SH-SY5Y (cell line): ENCODE results near the gene GLRX.

Source experiments
- GATA2 ChIP-seq: IDR thresholded peaks from 2 replicates; pipeline ENCODE4 v1.6.1; 2011; ENCODE audit warnings: mild to moderate bottlenecking, low read depth, low read length
- GATA3 ChIP-seq: IDR thresholded peaks from 2 replicates; pipeline ENCODE4 v1.6.1; 2011; ENCODE audit warnings: low read depth, mild to moderate bottlenecking, low read length, moderate library complexity

- TF ChIP-seq GATA2, result no peak
- TF ChIP-seq GATA3, result no peak
Measured at GRCh38 chr5:95823738-95824609, 1.4 kb upstream of the GLRX start.
